SU-DHL-6 (cell line): ENCODE measurements around the gene ARMC12.

Source experiments
- EZH2phosphoT487 ChIP-seq: fragments of 200-600 bp; sonication (generic), shearing (Covaris generic); conservative IDR thresholded peaks from 2 replicates; pipeline ENCODE4 v1.6.1; 2018; ENCODE audit warnings: mild to moderate bottlenecking, antibody characterized with exemption, low read length, moderate library complexity, mixed read lengths
- TF ChIP-seq, protein P1 (sequence below): fragments of 200-600 bp; sonication (generic); IDR thresholded peaks from one replicate; pipeline ENCODE4 v1.5.1; 2017; ENCODE audit warnings: antibody characterized with exemption, mild to moderate bottlenecking, low read length, moderate library complexity; ENCODE audit not compliant: insufficient read depth, poor library complexity, severe bottlenecking

DNA sequence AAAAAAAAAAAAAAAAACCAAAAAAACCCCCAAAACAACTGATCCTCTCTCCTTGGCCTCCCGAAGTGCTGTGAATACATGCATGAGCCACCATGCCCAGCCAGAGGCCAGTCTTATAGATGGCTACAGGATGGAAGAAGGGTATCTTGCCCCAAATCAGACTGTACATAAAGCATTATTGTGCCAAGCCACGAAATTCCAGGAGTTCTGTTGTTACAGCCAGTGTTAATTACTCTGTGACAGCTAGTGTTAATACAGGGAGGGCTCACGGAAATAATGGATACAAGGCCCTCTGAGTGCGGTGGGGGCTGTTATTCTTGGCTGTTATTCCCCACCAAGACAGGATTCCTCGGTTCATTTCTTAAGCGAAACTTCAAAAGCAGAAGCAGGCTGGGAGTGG lies 38.2 kb downstream of the ARMC12 start:
- TF ChIP-seq, protein P1, sequence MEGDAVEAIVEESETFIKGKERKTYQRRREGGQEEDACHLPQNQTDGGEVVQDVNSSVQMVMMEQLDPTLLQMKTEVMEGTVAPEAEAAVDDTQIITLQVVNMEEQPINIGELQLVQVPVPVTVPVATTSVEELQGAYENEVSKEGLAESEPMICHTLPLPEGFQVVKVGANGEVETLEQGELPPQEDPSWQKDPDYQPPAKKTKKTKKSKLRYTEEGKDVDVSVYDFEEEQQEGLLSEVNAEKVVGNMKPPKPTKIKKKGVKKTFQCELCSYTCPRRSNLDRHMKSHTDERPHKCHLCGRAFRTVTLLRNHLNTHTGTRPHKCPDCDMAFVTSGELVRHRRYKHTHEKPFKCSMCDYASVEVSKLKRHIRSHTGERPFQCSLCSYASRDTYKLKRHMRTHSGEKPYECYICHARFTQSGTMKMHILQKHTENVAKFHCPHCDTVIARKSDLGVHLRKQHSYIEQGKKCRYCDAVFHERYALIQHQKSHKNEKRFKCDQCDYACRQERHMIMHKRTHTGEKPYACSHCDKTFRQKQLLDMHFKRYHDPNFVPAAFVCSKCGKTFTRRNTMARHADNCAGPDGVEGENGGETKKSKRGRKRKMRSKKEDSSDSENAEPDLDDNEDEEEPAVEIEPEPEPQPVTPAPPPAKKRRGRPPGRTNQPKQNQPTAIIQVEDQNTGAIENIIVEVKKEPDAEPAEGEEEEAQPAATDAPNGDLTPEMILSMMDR = no peak
- no peak for TF ChIP-seq EZH2phosphoT487
